CD14-positive monocyte (primary cell): ENCODE measurements around the gene RPSA. TPM values are rescaled to one million over a fixed set of nuclear protein-coding genes. Genes with fewer than 3 reads are reported as not detected.

Source experiments
- DNase-seq, 3 donors: peaks; one replicate each; pipeline ENCODE4 v3.0.0-alpha.2; 2011 to 2022
- H2AFZ ChIP-seq: 2 replicates; pipeline ENCODE4 v1.6.0; 2012; ENCODE audit warnings: mild to moderate bottlenecking, low read depth, low read length, inconsistent platforms; ENCODE audit not compliant: insufficient read depth, poor library complexity, severe bottlenecking
- H3K27ac ChIP-seq, 2 donors: 1 replicate in 1 of 2; 2 replicates in 1 of 2; pipeline ENCODE4 v1.5.1; 2012 to 2013; ENCODE audit warnings: low read length in 2 of 2, control low read depth in 1 of 2, inconsistent platforms in 1 of 2, low read depth in 1 of 2, mild to moderate bottlenecking in 1 of 2
- H3K27me3 ChIP-seq, 2 donors: one replicate each; pipeline versions ENCODE4 v1.6.0 to v1.6.1; 2011 to 2013; ENCODE audit warnings: low read length in 2 of 2; ENCODE audit not compliant: control insufficient read depth in 2 of 2, insufficient read depth in 2 of 2
- H3K36me3 ChIP-seq, 2 donors: replicated peaks in 1 of 2; 1 replicate in 1 of 2; 2 replicates in 1 of 2; pipeline versions ENCODE4 v1.5.1 to v1.6.1; 2012 to 2013; ENCODE audit warnings: low read length in 2 of 2, control low read depth in 1 of 2, inconsistent platforms in 1 of 2, mild to moderate bottlenecking in 1 of 2; ENCODE audit not compliant: insufficient read depth in 2 of 2, control insufficient read depth in 1 of 2
- H3K4me1 ChIP-seq, 2 donors: 1 replicate in 1 of 2; 2 replicates in 1 of 2; pipeline versions ENCODE4 v1.5.1 to v1.6.1; 2012 to 2013; ENCODE audit warnings: low read length in 2 of 2, control low read depth in 1 of 2, inconsistent platforms in 1 of 2, mild to moderate bottlenecking in 1 of 2, moderate library complexity in 1 of 2; ENCODE audit not compliant: insufficient read depth in 2 of 2, control insufficient read depth in 1 of 2
- H3K4me2 ChIP-seq: replicated peaks from 2 replicates; pipeline ENCODE3; 2012; ENCODE audit warnings: low read length, moderate library complexity, mild to moderate bottlenecking; ENCODE audit not compliant: poor library complexity, severe bottlenecking; ENCODE audit errors: extremely low read depth
- H3K4me3 ChIP-seq, 3 experiments: fragments of 200-600 bp in 1 of 3; sonication (generic) in 1 of 3; replicated peaks in 1 of 3; 1 replicate in 2 of 3; 2 replicates in 1 of 3; pipeline ENCODE4 v1.5.1; 2011 to 2013; ENCODE audit warnings: low read length in 3 of 3, mild to moderate bottlenecking in 3 of 3, control low read depth in 2 of 3, low read depth in 2 of 3, inconsistent platforms in 1 of 3, moderate library complexity in 1 of 3
- H3K79me2 ChIP-seq: 2 replicates; pipeline ENCODE4 v1.6.0; 2012; ENCODE audit warnings: mild to moderate bottlenecking, control low read depth, inconsistent platforms, low read length, moderate library complexity; ENCODE audit not compliant: insufficient read depth
- H3K9ac ChIP-seq: 2 replicates; pipeline ENCODE4 v1.6.0; 2017; ENCODE audit warnings: low read length, mild to moderate bottlenecking; ENCODE audit not compliant: insufficient read depth, poor library complexity, severe bottlenecking
- H3K9me3 ChIP-seq, 2 donors: replicated peaks in 1 of 2; 1 replicate in 1 of 2; 2 replicates in 1 of 2; pipeline versions ENCODE4 v1.5.1 to v1.6.1; 2012 to 2013; ENCODE audit warnings: low read length in 2 of 2, control low read depth in 1 of 2; ENCODE audit not compliant: control insufficient read depth in 1 of 2, insufficient read depth in 1 of 2
- H4K20me1 ChIP-seq: 2 replicates; pipeline ENCODE4 v1.6.0; 2012; ENCODE audit warnings: mild to moderate bottlenecking, low read length, control low read depth, moderate library complexity; ENCODE audit not compliant: insufficient read depth
- H3K27ac Mint-ChIP-seq, 7 donors: one replicate each; pipeline ENCODE4 v1.8.0; 2020; ENCODE audit warnings: mild to moderate bottlenecking in 7 of 7, mixed read lengths in 7 of 7, moderate library complexity in 6 of 7, inconsistent platforms in 2 of 7
- H3K27me3 Mint-ChIP-seq, 3 donors: one replicate each; pipeline ENCODE4 v1.8.0; 2021 to 2022; ENCODE audit warnings: low read depth in 3 of 3, mild to moderate bottlenecking in 3 of 3, mixed read lengths in 3 of 3, moderate library complexity in 3 of 3, inconsistent platforms in 1 of 3
- H3K36me3 Mint-ChIP-seq, 2 donors: one replicate each; pipeline ENCODE4 v1.8.0; 2020; ENCODE audit warnings: mixed read lengths in 2 of 2, inconsistent platforms in 1 of 2, mild to moderate bottlenecking in 1 of 2
- H3K4me1 Mint-ChIP-seq: one replicate; pipeline ENCODE4 v1.8.0; 2020; ENCODE audit warnings: mild to moderate bottlenecking, mixed read lengths
- H3K4me3 Mint-ChIP-seq, 2 donors: one replicate each; pipeline ENCODE4 v1.8.0; 2020; ENCODE audit warnings: mild to moderate bottlenecking in 2 of 2, mixed read lengths in 2 of 2, moderate library complexity in 1 of 2
- H3K9me3 Mint-ChIP-seq, 7 donors: one replicate each; pipeline ENCODE4 v1.8.0; 2020 to 2022; ENCODE audit warnings: mixed read lengths in 7 of 7, mild to moderate bottlenecking in 6 of 7, moderate library complexity in 6 of 7, inconsistent platforms in 2 of 7
- CTCF ChIP-seq: fragments of 200-600 bp; IDR thresholded peaks from one replicate; pipeline ENCODE4 v1.8.0; 2022; ENCODE audit warnings: antibody characterized with exemption, mild to moderate bottlenecking
- WGBS: methylation state at CpG from one replicate; pipeline ENCODE4 v1.1.5; 2013; ENCODE audit warnings: missing lambda C conversion rate; ENCODE audit not compliant: insufficient coverage; 5-methylcytosine and 5-hydroxymethylcytosine counted together
- intact Hi-C, 2 donors: fragments of 100-400 bp; cut with micrococcal nuclease; formaldehyde crosslinking; loops; one replicate each; pipeline versions ENCODE4 v1.15.0 to v1.15.1; 2023
- polyA plus RNA-seq, 3 donors: library from polyadenylated mRNA; depleted of rRNA in 1 of 3; unstranded in 2 of 3; stranded (reverse) in 1 of 3; fragments of 300-500 nt in 2 of 3; fragments of >200 nt in 1 of 3; fragmentation: Illumina TruSeq in 2 of 3; gene quantifications; 1 replicate in 2 of 3; 2 replicates in 1 of 3; pipeline ENCODE4 v1.2.3, GENCODE V29; 2012 to 2021

Gene RPSA
- polyA plus RNA-seq, 3 donors = 172 to 574 (median 219) TPM

DNA sequence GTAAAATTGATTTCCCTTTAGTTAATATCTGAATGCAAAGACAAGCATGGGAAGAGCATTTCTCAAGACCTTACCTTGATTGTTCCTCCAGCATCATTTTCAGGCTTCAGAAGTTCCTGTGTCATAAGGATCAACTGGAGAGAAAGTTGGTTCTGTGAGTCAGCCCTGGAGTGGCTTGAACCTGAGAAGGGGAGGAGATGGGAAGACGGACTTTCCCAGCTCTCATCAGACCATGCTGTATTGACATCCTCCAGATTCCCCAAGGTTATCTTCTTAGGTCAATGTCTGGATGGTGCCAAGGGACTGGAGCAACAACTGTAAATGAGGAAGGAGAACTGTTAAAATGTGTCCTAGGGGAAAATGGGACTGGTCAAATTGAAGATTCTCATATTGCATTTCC, 21.0 kb downstream of the RPSA start:
- Mint-ChIP-seq H3K27me3 (peaks cover 5 to 7% (median 5%) of the 10 kb centered on the region in 3 donors), H3K9me3 (no peaks in the 10 kb centered on the region), H3K27ac (no peak overlapping the region), H3K36me3 (no peaks in the 10 kb centered on the region), H3K4me3 (no peak overlapping the region), H3K4me1 (no peaks in the 10 kb centered on the region)
- WGBS = no CpG with 5 or more reads among the region's 1 CpG
- Histone ChIP-seq H3K9me3 (no peaks in the 10 kb centered on the region), H3K4me1 (no peaks in the 10 kb centered on the region), H3K9ac (no peak overlapping the region), H3K27me3 (no peaks in the 10 kb centered on the region), H4K20me1 (no peaks in the 10 kb centered on the region), H3K4me2 (no peak overlapping the region), H2AFZ (no peak overlapping the region), H3K36me3 (no peaks in the 10 kb centered on the region), H3K4me3 (no peak overlapping the region), H3K27ac (no peak overlapping the region), H3K79me2 (no peaks in the 10 kb centered on the region)
- no peak for TF ChIP-seq CTCF
- DNase-seq = no peak
- intact Hi-C loops = no loop called here

GRCh38 chr3:39428745-39429201, 22.3 kb downstream of the RPSA start:
- H3K27ac Mint-ChIP-seq = no peak overlapping the region
- H3K27me3 Mint-ChIP-seq = peaks cover 4 to 5% (median 5%) of the 10 kb centered on the region in 3 donors
- H3K4me2 ChIP-seq = no peak overlapping the region
- no peak for TF ChIP-seq CTCF
- no peaks in the 10 kb centered on the region for H3K9me3 ChIP-seq
- no peaks in the 10 kb centered on the region for H3K4me1 Mint-ChIP-seq
- H3K4me1 ChIP-seq = no peaks in the 10 kb centered on the region
- 57% methylated on average over 22 of the region's 22 CpGs for WGBS
- H3K79me2 ChIP-seq = no peaks in the 10 kb centered on the region
- no peak overlapping the region for H3K9ac ChIP-seq
- no peaks in the 10 kb centered on the region for H3K9me3 Mint-ChIP-seq
- peak overlapping the region; percentile 10 for H2AFZ ChIP-seq
- H3K27ac ChIP-seq = no peak overlapping the region
- H4K20me1 ChIP-seq = no peaks in the 10 kb centered on the region
- no peaks in the 10 kb centered on the region for H3K27me3 ChIP-seq
- H3K36me3 Mint-ChIP-seq = no peaks in the 10 kb centered on the region
- intact Hi-C loops = no loop called here
- H3K36me3 ChIP-seq = no peaks in the 10 kb centered on the region
- no peak overlapping the region for H3K4me3 ChIP-seq
- DNase-seq = no peak
- H3K4me3 Mint-ChIP-seq = no peak overlapping the region
